Fibroblast of skin of right biceps (primary cell): Measurements from ENCODE around the gene SWAP70.
A peak's percentile ranks its signal among the peaks of the same experiment; 100 is the strongest.

ENCODE experiments used
- DNase-seq: peaks from one replicate; pipeline ENCODE4 v3.0.0-alpha.2; 2013

The SWAP70 gene

GRCh38 chr11:9651899-9652748, 11.8 kb upstream of the SWAP70 start:
- no peak for DNase-seq

- no peak for DNase-seq
Observed at GRCh38 chr11:9653871-9654270, 10.0 kb upstream of the SWAP70 start.

- DNase-seq: no peak
Observed at GRCh38 chr11:9656864-9657263, 7.0 kb upstream of the SWAP70 start.

GRCh38 chr11:9657531-9657930, 6.3 kb upstream of the SWAP70 start:
- DNase-seq: no peak

DNA sequence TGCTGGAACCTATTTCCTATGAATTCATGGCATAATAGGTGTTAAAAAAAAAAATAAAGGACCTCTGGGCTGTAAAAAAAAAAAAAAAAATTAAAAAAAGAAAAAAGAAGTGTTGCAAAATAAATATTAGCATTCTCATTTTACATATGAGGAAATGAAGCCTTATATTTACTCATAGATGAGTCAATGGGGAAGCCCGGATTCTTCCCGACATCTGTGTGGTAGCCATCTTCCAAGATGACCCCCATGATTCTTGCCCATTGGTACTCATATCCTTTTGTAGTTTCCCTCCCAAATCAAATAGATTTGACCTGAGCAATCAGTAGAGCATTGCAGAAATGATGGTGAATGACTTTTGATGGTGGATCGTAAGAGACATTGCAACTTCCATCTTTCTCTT, 3.0 kb upstream of the SWAP70 start:
- DNase-seq: peak; percentile 20

DNA sequence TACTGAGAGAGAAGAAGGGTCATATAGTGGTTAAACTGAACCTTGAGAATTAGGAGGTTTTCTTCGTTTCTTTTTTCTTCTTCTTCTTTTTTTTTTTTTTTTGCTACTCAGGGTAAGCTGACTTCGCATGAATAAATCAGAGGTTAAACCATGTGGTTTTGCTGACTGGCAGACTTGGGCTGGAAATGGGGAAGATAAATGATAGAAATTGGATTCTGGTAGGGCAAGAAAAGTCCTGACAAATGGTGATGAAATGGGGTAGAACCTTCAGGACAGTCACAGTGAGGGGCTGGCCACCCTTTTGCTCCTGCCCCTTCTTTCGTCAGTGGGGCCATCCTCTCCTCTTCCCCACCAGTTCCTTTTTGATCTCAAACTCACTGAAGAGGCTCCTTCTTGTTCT, 1.6 kb upstream of the SWAP70 start:
- DNase-seq: peak; percentile 21

DNA sequence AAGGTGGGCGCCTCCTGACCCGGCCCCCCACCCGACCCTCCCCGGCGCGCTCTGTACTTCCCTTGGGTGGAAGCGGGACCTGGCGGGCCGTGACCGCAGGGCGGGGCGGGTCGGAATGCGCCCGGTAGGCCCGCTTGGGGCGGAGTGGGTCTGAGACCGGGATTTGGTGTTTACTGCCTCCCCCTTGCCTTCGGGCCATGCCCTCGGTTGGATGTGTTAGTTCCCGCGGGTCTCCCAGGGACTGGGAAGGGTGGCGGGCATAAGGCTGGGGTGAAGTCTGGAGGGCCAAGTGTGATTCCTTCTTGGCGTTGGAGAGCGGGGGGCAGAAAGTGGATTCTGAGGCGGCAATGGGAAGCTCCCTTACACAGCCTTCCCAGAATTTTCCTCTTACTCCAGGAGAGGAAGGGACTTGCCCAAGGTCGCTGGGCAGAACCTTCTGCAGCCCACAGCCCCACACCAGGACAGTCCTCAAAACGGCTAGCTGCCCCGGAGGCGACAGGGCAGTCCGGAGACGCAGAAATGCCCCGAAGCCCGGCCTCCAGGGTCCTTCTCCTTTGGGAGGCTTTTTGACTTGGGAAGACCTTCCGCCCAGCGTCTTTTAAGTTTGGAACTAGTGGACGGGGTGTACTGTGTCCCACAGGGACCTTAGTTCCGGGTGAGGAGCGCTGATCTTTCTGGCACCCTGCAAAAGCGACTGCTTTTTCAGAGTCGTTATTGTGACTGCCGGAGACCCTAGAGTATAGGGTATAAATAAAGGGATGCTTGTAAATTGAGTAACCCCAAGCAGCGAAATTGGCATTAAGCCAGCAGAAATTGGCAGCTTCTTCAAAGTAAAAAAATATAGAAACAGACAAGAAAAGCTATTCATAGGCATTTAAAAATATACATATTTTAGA, 647 bp downstream of the SWAP70 start:
- peak; percentile 51 for DNase-seq

DNA sequence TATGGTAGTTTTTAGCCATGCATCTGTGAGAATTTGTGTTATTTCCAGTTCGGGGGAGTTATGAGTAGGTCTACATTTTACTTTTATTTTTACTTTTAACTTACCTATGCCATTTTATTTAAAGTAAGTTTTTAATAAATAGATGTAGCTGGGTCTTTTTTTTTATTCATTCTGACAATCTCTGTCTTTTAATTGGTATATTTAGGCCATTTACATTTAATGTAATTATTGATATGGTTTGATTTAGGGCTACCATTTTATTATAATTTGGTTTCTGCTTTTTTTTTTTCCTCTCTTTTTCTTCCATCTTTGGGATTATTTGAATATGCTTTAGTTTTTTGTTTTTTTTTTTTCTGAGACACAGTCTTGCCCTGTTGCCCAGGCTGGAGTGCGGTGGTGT, 1.9 kb downstream of the SWAP70 start:
- DNase-seq: no peak

GRCh38 chr11:9669954-9670353, 6.1 kb downstream of the SWAP70 start:
- DNase-seq: no peak

GRCh38 chr11:9672288-9672916, 8.5 kb downstream of the SWAP70 start:
- no peak for DNase-seq

- no peak for DNase-seq
Observed at GRCh38 chr11:9672918-9673317, 9.0 kb downstream of the SWAP70 start.

DNA sequence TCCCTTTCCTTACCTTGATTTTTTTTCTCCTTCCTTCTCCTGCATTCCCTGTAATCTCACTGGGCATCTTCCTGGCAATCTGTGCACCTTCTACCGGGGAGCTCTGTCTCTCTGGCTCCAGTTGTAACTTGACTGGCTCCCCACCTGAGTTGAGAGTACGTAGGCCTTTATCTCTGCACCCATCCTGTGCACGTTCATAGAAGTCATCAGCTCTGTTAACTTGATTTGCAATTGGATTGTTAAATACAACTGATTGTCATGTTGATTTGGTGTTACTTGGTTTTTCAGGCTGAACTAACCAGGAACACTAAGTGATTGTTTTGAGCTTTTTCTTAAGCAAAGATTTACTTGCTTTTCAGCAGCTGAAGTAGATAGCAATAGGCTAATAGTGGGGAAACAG, 11.8 kb downstream of the SWAP70 start:
- DNase-seq: no peak

DNA sequence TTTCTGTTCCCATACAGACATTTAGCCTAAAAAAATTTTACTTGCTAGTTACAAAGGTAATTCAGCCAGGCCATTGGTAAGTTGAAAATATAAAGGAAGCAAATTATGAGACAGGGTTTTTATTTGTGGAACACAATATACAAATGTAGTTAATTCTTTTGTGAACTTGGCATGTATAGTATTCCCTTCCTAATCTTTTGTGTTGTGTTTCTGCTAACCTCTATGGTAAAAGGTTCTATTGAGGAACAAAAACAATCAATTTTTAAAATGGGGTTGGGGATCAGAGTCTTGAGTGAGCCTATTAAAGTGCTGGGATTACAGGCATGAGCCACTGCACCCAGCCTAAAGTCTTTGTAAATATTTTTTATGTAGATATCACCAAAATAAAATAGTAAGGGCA, 14.1 kb downstream of the SWAP70 start:
- DNase-seq: no peak

- DNase-seq: no peak
Observed at GRCh38 chr11:9678576-9678975, 14.7 kb downstream of the SWAP70 start.

GRCh38 chr11:9680028-9680427, 16.2 kb downstream of the SWAP70 start:
- DNase-seq: no peak

- no peak for DNase-seq
Observed at GRCh38 chr11:9681583-9682372, 17.9 kb downstream of the SWAP70 start.

DNA sequence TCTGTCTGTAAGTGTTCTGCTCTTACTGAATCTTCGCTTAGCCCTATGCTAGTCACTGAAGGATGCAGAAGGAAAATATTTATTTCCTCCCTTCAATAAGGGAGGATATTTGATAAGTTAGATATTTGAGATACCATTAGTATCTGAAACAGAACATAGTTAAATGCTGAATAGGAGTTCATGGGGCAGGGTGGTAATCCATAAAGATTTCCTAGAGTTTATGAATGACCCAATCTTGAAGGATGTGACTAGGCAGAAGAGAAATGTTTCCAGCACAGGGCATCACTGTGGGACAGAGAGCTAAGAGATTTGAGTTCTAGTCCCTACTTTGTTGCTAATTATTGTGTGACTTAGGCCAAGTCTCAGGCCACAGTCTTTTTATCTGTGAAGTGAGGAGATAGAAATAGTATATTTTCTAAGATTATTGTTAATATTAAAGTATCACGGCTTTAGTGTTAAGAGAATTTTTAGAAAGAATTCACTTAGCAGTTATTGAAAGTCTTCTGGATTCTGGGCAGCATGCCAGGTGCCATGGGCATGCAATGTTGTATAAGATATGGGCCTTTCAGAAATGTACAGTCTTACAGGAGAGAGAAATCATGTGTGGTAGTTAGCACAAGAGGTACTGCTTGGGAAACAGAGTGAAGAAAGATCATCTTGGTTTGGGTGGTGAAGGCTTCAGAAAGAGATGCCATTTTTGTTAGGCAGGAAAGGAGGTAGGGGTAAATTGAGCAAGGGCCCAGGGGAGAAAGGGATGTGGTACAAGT, 24.0 kb downstream of the SWAP70 start:
- peak; percentile 45 for DNase-seq

GRCh38 chr11:9688716-9689511, 25.0 kb downstream of the SWAP70 start:
- peak; percentile 91 for DNase-seq

DNA sequence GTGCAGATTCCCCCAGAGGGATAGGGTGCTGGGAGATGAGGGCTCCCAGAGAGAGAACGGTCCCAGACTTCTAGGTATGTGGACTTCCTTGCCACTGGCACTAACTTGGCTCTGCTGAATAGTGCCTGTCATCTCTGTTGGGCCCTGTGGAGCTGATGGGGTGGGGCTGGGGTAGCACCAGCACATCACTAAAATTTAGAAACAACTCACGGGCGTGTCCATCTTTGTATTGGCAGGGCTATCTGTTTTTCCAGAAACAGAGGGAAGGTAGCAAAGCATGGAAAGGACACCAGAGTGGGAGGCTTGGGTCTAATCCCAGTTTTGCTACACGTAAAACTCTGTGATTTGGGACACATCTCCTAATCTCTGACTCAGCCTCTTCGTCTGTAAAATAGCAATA, 25.8 kb downstream of the SWAP70 start:
- peak; percentile 10 for DNase-seq

DNA sequence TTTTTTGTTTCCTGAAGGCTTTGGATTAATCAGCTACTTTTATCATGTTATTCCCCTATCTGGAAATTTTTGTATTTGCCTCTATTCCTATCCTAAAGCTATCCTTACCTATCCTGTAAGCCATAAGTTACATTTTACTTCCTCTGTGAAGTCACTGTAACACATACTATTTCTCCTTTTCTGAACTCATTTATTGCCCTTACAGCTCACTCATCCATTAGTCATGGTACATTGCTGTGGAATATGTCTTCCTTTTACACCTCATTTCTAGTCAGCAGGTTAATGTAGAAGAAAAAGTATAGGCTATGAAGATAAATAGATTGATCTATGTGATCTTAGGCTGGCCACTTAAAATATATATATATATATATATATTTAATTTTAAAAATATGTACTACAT, 28.0 kb downstream of the SWAP70 start:
- peak; percentile 56 for DNase-seq

DNA sequence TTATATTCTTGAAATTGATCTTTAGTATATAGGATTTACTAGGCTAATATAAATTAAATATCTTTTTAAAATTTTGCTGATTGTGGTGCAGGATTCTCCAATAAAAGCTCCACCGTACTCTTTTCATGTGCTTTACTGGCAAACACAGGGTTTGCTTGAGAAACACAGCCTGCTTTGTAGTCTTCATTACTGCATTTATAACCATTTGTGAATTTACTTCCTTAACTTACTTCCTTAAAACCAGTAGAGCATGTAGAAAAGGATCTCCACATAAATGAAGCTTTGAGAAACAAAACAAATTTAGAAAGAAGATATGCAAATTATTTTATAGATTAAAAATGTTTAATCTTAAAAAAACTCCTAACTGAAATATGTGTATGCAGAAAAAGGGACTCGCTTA, 28.8 kb downstream of the SWAP70 start:
- no peak for DNase-seq
